Stomach (tissue), 9 donors: ENCODE data around the gene PLCB4. TPM values are rescaled to one million over a fixed set of nuclear protein-coding genes. Genes with fewer than 3 reads are reported as not detected.

Experiments used
- DNase-seq, 2 donors: peaks; one replicate each; pipeline versions ENCODE4 v3.0.0 to v3.0.0-alpha.2; 2013 to 2019
- H3K27ac ChIP-seq, 5 donors: fragments of 200-600 bp in 4 of 5; sonication (generic) in 4 of 5; one replicate each; pipeline ENCODE4 v1.5.1; 2013 to 2019; ENCODE audit warnings: mild to moderate bottlenecking in 1 of 5, moderate library complexity in 1 of 5
- H3K27me3 ChIP-seq, 3 donors: fragments of 200-600 bp; sonication (generic); one replicate each; pipeline ENCODE4 v1.5.1; 2017 to 2019; ENCODE audit warnings: mixed run types in 1 of 3
- H3K36me3 ChIP-seq, 4 donors: fragments of 200-600 bp; sonication (generic); 1 replicate in 3 of 4; 2 replicates in 1 of 4; pipeline ENCODE4 v1.5.1; 2016 to 2019
- H3K4me1 ChIP-seq, 4 donors: fragments of 200-600 bp; sonication (generic); one replicate each; pipeline ENCODE4 v1.5.1; 2016 to 2019
- H3K4me3 ChIP-seq, 4 donors: fragments of 200-600 bp; sonication (generic) in 3 of 4; one replicate each; pipeline ENCODE4 v1.5.1; 2016 to 2019; ENCODE audit warnings: mild to moderate bottlenecking in 1 of 4
- H3K9me3 ChIP-seq, 4 donors: fragments of 200-600 bp; sonication (generic); one replicate each; pipeline ENCODE4 v1.5.1; 2016 to 2019
- CTCF ChIP-seq, 7 experiments: fragments of 450-650 bp in 4 of 7; fragments of 200-600 bp in 3 of 7; sonication (generic) in 3 of 7; IDR thresholded peaks; one replicate each; pipeline ENCODE4 v1.5.1; 2016 to 2019; ENCODE audit warnings: antibody characterized with exemption in 7 of 7, control low read depth in 2 of 7, mild to moderate bottlenecking in 1 of 7
- EP300 ChIP-seq: sonication (generic); formaldehyde crosslinking; IDR thresholded peaks from one replicate; pipeline ENCODE4 v1.6.1; 2017; ENCODE audit warnings: antibody characterized with exemption
- POLR2A ChIP-seq, 4 donors: fragments of 450-650 bp; IDR thresholded peaks; one replicate each; pipeline ENCODE4 v1.6.1; 2016; ENCODE audit warnings: antibody characterized with exemption in 4 of 4, control low read depth in 2 of 4, mild to moderate bottlenecking in 1 of 4, moderate library complexity in 1 of 4
- POLR2AphosphoS5 ChIP-seq, 3 donors: sonication (generic); formaldehyde crosslinking; IDR thresholded peaks; one replicate each; pipeline ENCODE4 v1.6.1; 2016; ENCODE audit warnings: antibody characterized with exemption in 3 of 3
- WGBS, 5 donors: extraction: QIAGEN DNeasy Blood & Tissue Kit in 3 of 5; methylation state at CpG; one replicate each; pipeline versions ENCODE4 v1.1.5 to v1.1.7; 2013 to 2018; 5-methylcytosine and 5-hydroxymethylcytosine counted together
- intact Hi-C: fragments of 100-400 bp; cut with DNase I; formaldehyde crosslinking; loops from one replicate; pipeline ENCODE4 v1.15.1; 2023; ENCODE audit warnings: low total_unique reads
- polyA plus RNA-seq, 3 donors: library from polyadenylated mRNA; stranded (reverse); fragments of 200-250 nt; gene quantifications; one replicate each; pipeline ENCODE4 v1.2.3, GENCODE V29; 2013
- total RNA-seq, 5 donors: library from RNA; depleted of rRNA; stranded (reverse); fragments of >200 nt; gene quantifications; one replicate each; pipeline versions ENCODE4 v1.1.0 to v1.2.3, GENCODE V29; 2014 to 2016
- donor health status: healthy with polysubstance abuse.
- donor health status: Bipolar disorder and iron deficiency.
- donor health status: healthy.

The PLCB4 gene
- total and polyA plus RNA-seq, 8 donors: 5.3 to 29.4 (median 22.3) TPM

- DNase-seq: peak; percentile 43 to 61
- Histone ChIP-seq H3K36me3 (peaks cover under 1 to 66% (median 45%) of the 10 kb centered on the region in 4 donors), H3K27me3 (no peaks in the 10 kb centered on the region), H3K27ac (no peak overlapping the region), H3K4me1 (no peaks in the 10 kb centered on the region), H3K9me3 (peaks cover 0 to 12% (median 4%) of the 10 kb centered on the region in 4 donors), H3K4me3 (no peak overlapping the region)
- intact Hi-C loops: no loop called here
- TF ChIP-seq EP300: no peak
- no peak for TF ChIP-seq CTCF (IDR thresholded peaks at IDR 0.05)
- no peak for TF ChIP-seq POLR2AphosphoS5 (IDR thresholded peaks at IDR 0.05)
- no peak for TF ChIP-seq POLR2A (IDR thresholded peaks at IDR 0.05)
Observed at GRCh38 chr20:9442858-9443257, 374.0 kb downstream of the PLCB4 start.

- no peak overlapping the region for H3K4me3 ChIP-seq
- intact Hi-C loops: no loop called here
- no peak for DNase-seq
- H3K27ac ChIP-seq: no peak overlapping the region
- peaks cover 0 to 50% (median 30%) of the 10 kb centered on the region in 4 donors for H3K36me3 ChIP-seq
- H3K9me3 ChIP-seq: no peaks in the 10 kb centered on the region
- TF ChIP-seq EP300 (no peak), POLR2A (IDR thresholded peaks at IDR 0.05) (no peak), POLR2AphosphoS5 (IDR thresholded peaks at IDR 0.05) (no peak), CTCF (IDR thresholded peaks at IDR 0.05) (no peak)
- H3K4me1 ChIP-seq: no peaks in the 10 kb centered on the region
- WGBS, 5 donors: 39 to 79% (median 41%) methylated on average over 2 of the region's 2 CpGs
- no peaks in the 10 kb centered on the region for H3K27me3 ChIP-seq
Observed at GRCh38 chr20:9444921-9445320, 376.0 kb downstream of the PLCB4 start.

GRCh38 chr20:9447182-9447581, 378.3 kb downstream of the PLCB4 start:
- Histone ChIP-seq H3K36me3 (peaks cover 0 to 34% (median 23%) of the 10 kb centered on the region in 4 donors), H3K4me1 (no peaks in the 10 kb centered on the region), H3K27me3 (no peaks in the 10 kb centered on the region), H3K4me3 (no peak overlapping the region), H3K27ac (no peak overlapping the region), H3K9me3 (no peaks in the 10 kb centered on the region)
- DNase-seq: no peak
- no peak for TF ChIP-seq POLR2AphosphoS5 (IDR thresholded peaks at IDR 0.05)
- intact Hi-C loops: no loop called here

- TF ChIP-seq POLR2A (IDR thresholded peaks at IDR 0.05) (no peak), POLR2AphosphoS5 (IDR thresholded peaks at IDR 0.05) (no peak), CTCF (IDR thresholded peaks at IDR 0.05) (no peak), EP300 (no peak)
- Histone ChIP-seq H3K27me3 (no peaks in the 10 kb centered on the region), H3K4me3 (no peak overlapping the region), H3K36me3 (peaks cover 0 to 27% (median 13%) of the 10 kb centered on the region in 4 donors), H3K4me1 (no peaks in the 10 kb centered on the region), H3K9me3 (no peaks in the 10 kb centered on the region), H3K27ac (no peak overlapping the region)
- intact Hi-C loops: no loop called here
- DNase-seq: no peak
- WGBS, 5 donors: 89 to 93% (median 91%) methylated on average over 2 of the region's 2 CpGs
Observed at GRCh38 chr20:9453201-9453600, 384.3 kb downstream of the PLCB4 start.

- no peak overlapping the region for H3K4me3 ChIP-seq
- H3K27ac ChIP-seq: no peak overlapping the region
- 85 to 89% (median 86%) methylated on average over 2 of the region's 2 CpGs for WGBS, 5 donors
- intact Hi-C loops: no loop called here
- TF ChIP-seq POLR2A (IDR thresholded peaks at IDR 0.05) (no peak), POLR2AphosphoS5 (IDR thresholded peaks at IDR 0.05) (no peak), EP300 (no peak), CTCF (IDR thresholded peaks at IDR 0.05) (no peak)
- DNase-seq: no peak
- peaks cover 0 to 33% (median 22%) of the 10 kb centered on the region in 4 donors for H3K36me3 ChIP-seq
- no peaks in the 10 kb centered on the region for H3K9me3 ChIP-seq
- peaks cover 0 to 4% (median 1%) of the 10 kb centered on the region in 4 donors for H3K4me1 ChIP-seq
- no peaks in the 10 kb centered on the region for H3K27me3 ChIP-seq
Observed at GRCh38 chr20:9454791-9455190, 385.9 kb downstream of the PLCB4 start.
